ENCODE measurements around the gene TCF4. TPM values are rescaled to one million over a fixed set of nuclear protein-coding genes. Genes with fewer than 3 reads are reported as not detected.

Gene TCF4
- total RNA-seq, 1 experiment from 2014 or later = 2.3 TPM

GRCh38 chr18:55592106-55592505, 4.1 kb upstream of the TCF4 start:
- Histone ChIP-seq H3K27me3 (ENCODE audit: control insufficient read depth, insufficient read depth, low read length) (no peaks in the 10 kb centered on the region), H3K27ac (ENCODE audit: low read length) (no peak overlapping the region), H3K9me3 (ENCODE audit: control insufficient read depth, insufficient read depth, low read depth, low read length) (no peaks in the 10 kb centered on the region), H3K4me1 (ENCODE audit: control insufficient read depth, insufficient read depth, low read length) (no peaks in the 10 kb centered on the region), H3K36me3 (ENCODE audit: control insufficient read depth, insufficient read depth, low read length) (no peaks in the 10 kb centered on the region), H3K4me3 (ENCODE audit: low read depth in 2 of 2, low read length in 2 of 2) (no peak overlapping the region)
- in situ Hi-C loops (cut with HindIII; ENCODE audit: low pct_unique_long_range_greater_than_20kb, low sequenced_read_pairs) = no loop called here
- DNase-seq (ENCODE audit: low read depth, low spot score) = no peak
- intact Hi-C loops (cut with micrococcal nuclease; ENCODE audit: unreplicated experiment) = no loop called here
- ChIA-PET POLR2A (no interaction called here), CTCF (no interaction called here)
- no peak for ATAC-seq
- no TSS peak for BruUV-seq (replicated peaks)
- TF ChIP-seq TCF7L2 (IDR thresholded peaks at IDR 0.05; ENCODE audit: low read depth, low read length) = no peak
- TF ChIP-seq POLR2AphosphoS5 (IDR thresholded peaks at IDR 0.05; ENCODE audit: low read depth, low read length) = no peak

GRCh38 chr18:55589625-55590291, 1.8 kb upstream of the TCF4 start:
- H3K9me3 ChIP-seq (ENCODE audit: control insufficient read depth, insufficient read depth, low read depth, low read length) = no peaks in the 10 kb centered on the region
- no peaks in the 10 kb centered on the region for H3K4me1 ChIP-seq (ENCODE audit: control insufficient read depth, insufficient read depth, low read length)
- in situ Hi-C loops (cut with HindIII; ENCODE audit: low pct_unique_long_range_greater_than_20kb, low sequenced_read_pairs) = no loop called here
- DNase-seq (ENCODE audit: low read depth, low spot score) (no peak), ATAC-seq (no peak)
- no peaks in the 10 kb centered on the region for H3K27me3 ChIP-seq (ENCODE audit: control insufficient read depth, insufficient read depth, low read length)
- intact Hi-C loops (cut with micrococcal nuclease; ENCODE audit: unreplicated experiment) = no loop called here
- no peak for TF ChIP-seq POLR2AphosphoS5 (IDR thresholded peaks at IDR 0.05; ENCODE audit: low read depth, low read length)
- TF ChIP-seq CTCF (IDR thresholded peaks at IDR 0.05) = no peak
- no peak for TF ChIP-seq REST (IDR thresholded peaks at IDR 0.05; ENCODE audit: insufficient read depth in 1 of 2, low read depth in 2 of 2, low read length in 1 of 2)
- no peak for TF ChIP-seq SIN3A (IDR thresholded peaks at IDR 0.05; ENCODE audit: borderline replicate concordance, insufficient read depth, low read depth, low read length)
- TF ChIP-seq TCF7L2 (IDR thresholded peaks at IDR 0.05; ENCODE audit: low read depth, low read length) = no peak
- CTCF ChIA-PET = no interaction called here
- H3K36me3 ChIP-seq (ENCODE audit: control insufficient read depth, insufficient read depth, low read length) = no peaks in the 10 kb centered on the region
- peak overlapping the region in 1 of 2 experiments; percentile 36; a peak in 1 of 4 replicates for H3K4me3 ChIP-seq (ENCODE audit: low read depth in 2 of 2, low read length in 2 of 2)
- no peak overlapping the region for H3K27ac ChIP-seq (ENCODE audit: low read length)
- BruUV-seq (replicated peaks) = no TSS peak
- POLR2A ChIA-PET = no interaction called here

DNA sequence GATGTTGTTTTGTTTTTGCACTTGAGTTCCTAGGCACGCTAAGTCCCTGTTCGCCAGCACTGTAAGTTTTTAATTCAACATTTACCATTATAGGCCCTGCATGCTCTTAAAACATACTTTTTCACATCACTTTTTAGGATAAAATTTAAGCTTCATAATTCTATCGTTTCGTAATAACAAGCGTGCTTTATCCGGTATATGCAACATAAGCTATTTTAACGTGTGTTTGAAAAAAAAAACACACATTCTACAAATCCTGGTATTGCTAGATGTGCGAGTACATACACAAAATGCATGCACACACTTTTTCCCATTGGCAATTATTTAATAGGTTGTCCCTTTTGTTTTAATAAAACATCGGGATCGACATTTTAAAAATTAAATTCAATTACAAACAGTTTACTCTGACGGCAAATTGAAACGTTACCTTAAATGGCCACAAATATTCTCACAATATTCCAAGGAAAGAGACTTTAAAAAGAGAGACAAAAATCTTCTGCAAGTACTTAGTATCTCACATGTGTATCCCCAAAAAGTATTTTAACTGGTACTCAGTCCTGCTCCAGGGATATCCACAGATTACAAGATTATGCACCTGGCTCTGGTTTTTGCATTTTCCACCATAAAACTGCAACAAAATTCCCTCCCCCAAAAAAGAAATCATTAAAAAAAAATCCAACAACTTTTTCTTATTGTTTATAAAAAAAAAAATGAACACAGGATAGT, 1.0 kb upstream of the TCF4 start:
- H3K4me3 ChIP-seq (ENCODE audit: low read depth in 2 of 2, low read length in 2 of 2) = peak overlapping the region in 1 of 2 experiments; percentile 36; a peak in 1 of 4 replicates
- no peaks in the 10 kb centered on the region for H3K36me3 ChIP-seq (ENCODE audit: control insufficient read depth, insufficient read depth, low read length)
- no TSS peak for BruUV-seq (replicated peaks)
- H3K9me3 ChIP-seq (ENCODE audit: control insufficient read depth, insufficient read depth, low read depth, low read length) = no peaks in the 10 kb centered on the region
- H3K27me3 ChIP-seq (ENCODE audit: control insufficient read depth, insufficient read depth, low read length) = no peaks in the 10 kb centered on the region
- H3K27ac ChIP-seq (ENCODE audit: low read length) = no peak overlapping the region
- CTCF ChIA-PET = no interaction called here
- intact Hi-C loops (cut with micrococcal nuclease; ENCODE audit: unreplicated experiment) = no loop called here
- no peak for TF ChIP-seq SIN3A (IDR thresholded peaks at IDR 0.05; ENCODE audit: borderline replicate concordance, insufficient read depth, low read depth, low read length)
- TF ChIP-seq POLR2AphosphoS5 (IDR thresholded peaks at IDR 0.05; ENCODE audit: low read depth, low read length) = no peak
- no peak for TF ChIP-seq CTCF (IDR thresholded peaks at IDR 0.05)
- TF ChIP-seq TCF7L2 (IDR thresholded peaks at IDR 0.05; ENCODE audit: low read depth, low read length) = no peak
- ATAC-seq (no peak), DNase-seq (ENCODE audit: low read depth, low spot score) (no peak)
- POLR2A ChIA-PET = no interaction called here
- no peaks in the 10 kb centered on the region for H3K4me1 ChIP-seq (ENCODE audit: control insufficient read depth, insufficient read depth, low read length)
- in situ Hi-C loops (cut with HindIII; ENCODE audit: low pct_unique_long_range_greater_than_20kb, low sequenced_read_pairs) = no loop called here

All from Panc1 (cell line).